Left colon (tissue), 2 donors: ENCODE measurements around the gene PIWIL4. TPM values are rescaled to one million over a fixed set of nuclear protein-coding genes. Genes with fewer than 3 reads are reported as not detected.

ENCODE experiments used
- total RNA-seq, 2 donors: library from RNA; stranded (reverse); fragmentation: NEBNext Ultra II Directional; extraction: Animal tissue kit (Norgen Biotek cat#: 25700); gene quantifications; one replicate each; pipeline ENCODE4 v1.2.1, GENCODE V29; 2021
- donor health status: DM: no; HTN: no; CAD: no.
- donor health status: DM: yes; HTN: yes; CAD: no.

Gene PIWIL4
- total RNA-seq, 2 donors from 2014 or later: 5.9 to 7.5 TPM

Other genes starting within 250 kb of the PIWIL4 start
- gene GPR83, start 165.9 kb upstream of the PIWIL4 start, total RNA-seq: under 1 TPM in 1 of 2 donors, not detected in 1; 0.08 TPM
- gene MRE11, start 73.5 kb upstream of the PIWIL4 start, total RNA-seq: 10 to 100 TPM; 10.5 to 11.4 TPM
- 10 to 100 TPM; 11.7 to 13.8 TPM for gene ANKRD49, start 73.4 kb upstream of the PIWIL4 start, total RNA-seq
- gene C11orf97, start 54.9 kb upstream of the PIWIL4 start, total RNA-seq: not detected
- gene FUT4, start 23.4 kb upstream of the PIWIL4 start, total RNA-seq: 10 to 100 TPM; 21.8 to 29.9 TPM
- 10 to 100 TPM in 1 of 2 donors, 1 to 10 TPM in 1; 3.3 to 14.2 TPM for gene AMOTL1, start 201.0 kb downstream of the PIWIL4 start, total RNA-seq